Measurements from ENCODE around the gene CNNM4.

CNNM4 gene

GRCh38 chr2:96816127-96816835 is 55.6 kb downstream of the CNNM4 start, which contains the start of gene CNNM3:
CNNM3 (plus strand) TSS chr2:96816268; CDS start chr2:96816278, 10 bp downstream.
- DNase-seq, result peak; percentile 77 to 97

GRCh38 chr2:96816836-96817702 is 56.4 kb downstream of the CNNM4 start:
- peak in 1 of 2 experiments; percentile 50 for DNase-seq

GRCh38 chr2:96817882-96818281 is 57.2 kb downstream of the CNNM4 start:
- no peak for DNase-seq

- peak; percentile 63 to 79 for DNase-seq
These were observed 58.6 kb downstream of the CNNM4 start for GRCh38 chr2:96819128-96819875.

- DNase-seq, result no peak
These were observed 59.3 kb downstream of the CNNM4 start for GRCh38 chr2:96819876-96820511.

GRCh38 chr2:96821113-96821675 is 60.5 kb downstream of the CNNM4 start:
- DNase-seq, result no peak

- no peak for DNase-seq
These were observed 62.1 kb downstream of the CNNM4 start for GRCh38 chr2:96822786-96823185.

- DNase-seq, result no peak
These were observed 62.5 kb downstream of the CNNM4 start for GRCh38 chr2:96823198-96823597.

GRCh38 chr2:96824079-96824870 is 63.6 kb downstream of the CNNM4 start:
- no peak for DNase-seq

- no peak for DNase-seq
These were observed 64.4 kb downstream of the CNNM4 start for GRCh38 chr2:96825057-96825456.

GRCh38 chr2:96826546-96827278 is 66.0 kb downstream of the CNNM4 start:
- DNase-seq, result no peak

- DNase-seq, result no peak
These were observed 67.7 kb downstream of the CNNM4 start for GRCh38 chr2:96828436-96828835.

GRCh38 chr2:96828874-96829273 is 68.2 kb downstream of the CNNM4 start:
- no peak for DNase-seq

- no peak for DNase-seq
These were observed 69.4 kb downstream of the CNNM4 start for GRCh38 chr2:96830044-96830562.

- DNase-seq, result no peak
These were observed 71.0 kb downstream of the CNNM4 start for GRCh38 chr2:96831679-96832078.

GRCh38 chr2:96832408-96832753 is 71.7 kb downstream of the CNNM4 start:
- no peak for DNase-seq

- peak; percentile 76 to 87 for DNase-seq
These were observed 72.2 kb downstream of the CNNM4 start for GRCh38 chr2:96832754-96833507.

- no peak for DNase-seq
These were observed 75.1 kb downstream of the CNNM4 start for GRCh38 chr2:96835830-96836229.

- DNase-seq, result no peak
These were observed 76.9 kb downstream of the CNNM4 start for GRCh38 chr2:96837575-96837974.

Data from NCI-H526 (cell line).